ENCODE measurements around the gene NDUFS6. TPM values are rescaled to one million over a fixed set of nuclear protein-coding genes. Genes with fewer than 3 reads are reported as not detected.
"Not testable (repeated sequence)": the region's sequence is repeated elsewhere in the genome, so short reads cannot be mapped to it uniquely, and the experiment has no call there.

The NDUFS6 gene
- total RNA-seq, 1 donor from 2014 or later, result 26.8 TPM

DNA sequence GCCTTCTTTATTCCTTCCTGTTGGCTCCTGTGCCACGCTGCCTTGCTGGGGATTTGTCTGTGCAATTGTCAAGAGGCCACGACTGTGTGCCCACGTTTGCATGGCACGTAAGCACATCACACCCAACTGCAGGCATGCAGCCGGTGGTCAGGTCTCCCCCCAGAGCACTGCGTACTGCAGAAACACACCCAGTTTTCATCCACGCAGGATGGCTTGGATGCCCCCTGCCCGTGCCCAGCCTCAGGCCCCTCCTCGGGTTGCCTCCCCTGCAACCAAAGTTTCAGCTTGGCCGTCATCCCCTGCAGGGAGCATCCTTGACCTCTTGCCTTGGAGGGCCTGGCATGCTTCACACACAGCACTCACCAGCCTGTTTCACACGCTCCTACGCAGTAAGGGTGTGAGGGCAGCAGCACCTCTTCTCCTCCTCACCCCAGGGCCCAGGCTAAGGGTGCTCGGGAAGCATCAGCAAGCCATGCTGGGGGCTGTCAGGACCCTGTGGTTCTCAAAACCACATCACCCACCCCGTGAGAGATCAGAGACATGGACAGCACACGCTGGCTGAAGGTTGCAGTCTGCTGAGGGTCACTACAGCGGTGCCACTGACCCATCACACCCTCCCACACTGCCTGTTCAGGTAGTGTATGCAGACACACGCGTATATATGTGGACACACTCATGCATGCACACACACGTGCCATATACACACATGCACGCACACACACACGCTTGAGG, 4.7 kb upstream of the NDUFS6 start:
- Histone ChIP-seq H3K36me3 (peaks cover 0 to 15% of the 10 kb centered on the region in 2 donors), H3K27me3 (no peaks in the 10 kb centered on the region), H3K27ac (no peak overlapping the region), H3K4me3 (no peak overlapping the region), H3K9me3 (no peaks in the 10 kb centered on the region), H3K4me1 (peaks cover 15% of the 10 kb centered on the region)
- intact Hi-C loops (cut with DNase I), result no loop called here
- TF ChIP-seq POLR2A (IDR thresholded peaks at IDR 0.05) (no peak), POLR2AphosphoS5 (IDR thresholded peaks at IDR 0.05; ENCODE audit: insufficient read depth in 1 of 2, low read depth in 1 of 2) (no peak)
- TF ChIP-seq, protein P1, sequence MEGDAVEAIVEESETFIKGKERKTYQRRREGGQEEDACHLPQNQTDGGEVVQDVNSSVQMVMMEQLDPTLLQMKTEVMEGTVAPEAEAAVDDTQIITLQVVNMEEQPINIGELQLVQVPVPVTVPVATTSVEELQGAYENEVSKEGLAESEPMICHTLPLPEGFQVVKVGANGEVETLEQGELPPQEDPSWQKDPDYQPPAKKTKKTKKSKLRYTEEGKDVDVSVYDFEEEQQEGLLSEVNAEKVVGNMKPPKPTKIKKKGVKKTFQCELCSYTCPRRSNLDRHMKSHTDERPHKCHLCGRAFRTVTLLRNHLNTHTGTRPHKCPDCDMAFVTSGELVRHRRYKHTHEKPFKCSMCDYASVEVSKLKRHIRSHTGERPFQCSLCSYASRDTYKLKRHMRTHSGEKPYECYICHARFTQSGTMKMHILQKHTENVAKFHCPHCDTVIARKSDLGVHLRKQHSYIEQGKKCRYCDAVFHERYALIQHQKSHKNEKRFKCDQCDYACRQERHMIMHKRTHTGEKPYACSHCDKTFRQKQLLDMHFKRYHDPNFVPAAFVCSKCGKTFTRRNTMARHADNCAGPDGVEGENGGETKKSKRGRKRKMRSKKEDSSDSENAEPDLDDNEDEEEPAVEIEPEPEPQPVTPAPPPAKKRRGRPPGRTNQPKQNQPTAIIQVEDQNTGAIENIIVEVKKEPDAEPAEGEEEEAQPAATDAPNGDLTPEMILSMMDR (IDR thresholded peaks at IDR 0.05), result no peak
- DNase-seq (ENCODE audit: extremely low spot score in 2 of 2), result no peak

DNA sequence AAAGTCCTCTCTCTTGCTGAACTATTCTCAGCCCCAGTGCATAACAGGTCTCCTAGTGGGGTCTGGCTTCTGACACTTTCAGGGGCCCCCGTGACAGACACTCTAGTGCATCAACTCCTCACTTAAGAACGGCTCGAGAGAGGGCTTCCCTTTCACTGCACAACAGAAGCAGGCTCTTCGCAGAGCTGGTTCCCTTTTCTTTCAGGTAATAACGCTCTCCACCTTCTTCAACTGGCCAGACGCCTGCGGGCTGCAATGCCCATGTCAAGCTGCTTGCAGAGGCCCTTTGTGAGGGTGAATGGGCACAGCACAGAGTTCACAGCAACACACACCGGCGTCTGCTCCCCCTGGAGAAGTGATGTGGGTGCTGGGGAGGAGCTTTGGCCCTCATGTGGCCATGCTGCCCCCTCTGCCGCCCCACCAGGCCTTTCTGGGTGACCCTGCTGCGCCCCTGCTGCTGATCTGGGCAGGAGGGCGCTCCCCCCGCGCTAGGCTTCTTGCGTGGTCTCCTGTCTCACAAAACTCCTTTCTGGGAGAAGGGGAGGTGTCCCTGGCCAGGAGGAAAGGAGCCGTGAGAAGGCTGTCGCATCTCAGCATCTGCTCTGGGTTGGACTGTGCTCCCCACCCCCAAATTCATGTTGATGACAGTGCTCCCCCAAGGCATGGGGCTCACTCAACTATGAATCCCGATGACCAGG, 4.0 kb upstream of the NDUFS6 start:
- Histone ChIP-seq H3K9me3 (no peaks in the 10 kb centered on the region), H3K27me3 (no peaks in the 10 kb centered on the region), H3K4me3 (no peak overlapping the region), H3K27ac (no peak overlapping the region), H3K4me1 (peaks cover 21% of the 10 kb centered on the region), H3K36me3 (peaks cover 0 to 15% of the 10 kb centered on the region in 2 donors)
- DNase-seq (ENCODE audit: extremely low spot score in 2 of 2), result no peak
- intact Hi-C loops (cut with DNase I), result no loop called here
- TF ChIP-seq, protein P1 (IDR thresholded peaks at IDR 0.05), result no peak
- no peak for TF ChIP-seq POLR2AphosphoS5 (IDR thresholded peaks at IDR 0.05; ENCODE audit: insufficient read depth in 1 of 2, low read depth in 1 of 2)
- TF ChIP-seq POLR2A (IDR thresholded peaks at IDR 0.05), result no peak

DNA sequence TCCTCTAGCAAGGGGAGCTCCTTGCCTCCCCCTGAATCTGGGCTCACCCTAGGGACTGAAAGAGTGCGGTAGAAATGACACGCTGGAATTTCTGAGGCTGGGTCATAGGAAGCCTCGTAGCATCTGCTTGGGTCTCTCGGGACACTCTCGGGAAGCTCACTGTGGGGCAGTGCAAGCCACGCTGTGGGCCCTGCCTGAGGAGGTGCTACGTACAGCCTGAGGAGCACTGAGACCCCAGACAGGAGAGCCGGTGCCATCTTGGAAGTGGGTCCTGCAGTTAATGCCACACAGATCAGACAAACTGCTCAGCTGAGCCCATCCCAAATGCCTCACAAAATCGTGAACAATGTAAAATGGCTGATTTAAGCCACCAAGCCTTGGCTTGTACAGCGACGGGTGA, 3.4 kb upstream of the NDUFS6 start:
- no peak overlapping the region for H3K4me3 ChIP-seq
- H3K4me1 ChIP-seq, result peaks cover 22% of the 10 kb centered on the region
- TF ChIP-seq, protein P1 (IDR thresholded peaks at IDR 0.05), result no peak
- TF ChIP-seq POLR2AphosphoS5 (IDR thresholded peaks at IDR 0.05; ENCODE audit: insufficient read depth in 1 of 2, low read depth in 1 of 2) (no peak), POLR2A (IDR thresholded peaks at IDR 0.05) (no peak)
- intact Hi-C loops (cut with DNase I), result no loop called here
- H3K9me3 ChIP-seq, result no peaks in the 10 kb centered on the region
- no peak for DNase-seq (ENCODE audit: extremely low spot score in 2 of 2)
- peaks cover 0 to 15% of the 10 kb centered on the region in 2 donors for H3K36me3 ChIP-seq
- no peak overlapping the region for H3K27ac ChIP-seq
- no peaks in the 10 kb centered on the region for H3K27me3 ChIP-seq

DNA sequence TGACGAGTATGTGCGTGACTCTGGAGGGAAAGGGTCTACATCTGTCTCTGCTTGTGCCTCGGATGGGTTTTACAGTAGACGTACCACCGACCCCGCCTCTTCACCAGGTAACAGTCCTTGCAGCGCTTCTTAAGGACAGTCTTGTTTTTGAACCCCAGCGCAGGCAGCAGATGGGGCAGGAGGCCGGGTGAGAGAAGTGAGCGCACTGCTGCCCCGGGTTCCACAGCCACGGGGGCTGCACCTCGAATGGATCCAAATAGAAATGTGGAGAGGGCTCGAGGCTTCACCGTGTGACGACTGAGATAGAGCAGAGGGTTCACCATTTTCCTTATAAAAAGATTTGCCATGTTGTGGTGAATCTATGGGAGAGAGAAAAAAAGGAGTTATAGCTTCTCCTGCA, 2.6 kb upstream of the NDUFS6 start:
- DNase-seq (ENCODE audit: extremely low spot score in 2 of 2); H3K27me3 ChIP-seq; H3K9me3 ChIP-seq; intact Hi-C loops (cut with DNase I): not testable (repeated sequence)
- Histone ChIP-seq H3K4me3 (peak overlapping the region; percentile 85 to 91), H3K4me1 (peaks cover 22% of the 10 kb centered on the region), H3K27ac (peak overlapping the region; percentile 83), H3K36me3 (peaks cover 0 to 21% of the 10 kb centered on the region in 2 donors)

DNA sequence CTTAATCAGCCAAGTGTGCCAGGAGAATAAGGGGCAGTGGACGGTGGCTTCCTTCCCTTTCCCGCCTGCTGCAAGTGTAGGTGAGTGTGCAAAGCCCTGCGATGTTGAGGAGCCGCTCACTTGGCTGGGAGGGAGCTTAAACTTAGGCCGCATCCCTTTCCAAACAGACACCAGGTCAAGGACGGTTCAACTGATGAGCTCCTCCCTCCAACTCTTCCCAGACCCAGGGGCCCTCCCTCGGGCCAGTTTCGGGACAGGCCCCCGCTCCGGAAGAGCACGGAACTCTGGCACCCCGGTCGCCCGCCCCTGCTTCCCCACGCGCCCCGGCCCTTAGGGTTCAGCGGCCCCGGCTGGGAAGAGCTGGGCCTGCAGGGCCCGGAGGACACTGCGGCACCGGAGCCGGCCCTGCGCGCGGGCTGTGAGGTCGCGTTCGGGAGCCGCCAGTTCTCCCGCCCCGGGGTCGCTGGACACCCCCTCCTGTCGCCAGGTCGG, 2.1 kb upstream of the NDUFS6 start:
- DNase-seq (ENCODE audit: extremely low spot score in 2 of 2), result no peak
- TF ChIP-seq, protein P1 (IDR thresholded peaks at IDR 0.05), result no peak
- TF ChIP-seq POLR2AphosphoS5 (IDR thresholded peaks at IDR 0.05; ENCODE audit: insufficient read depth in 1 of 2, low read depth in 1 of 2) (no peak), POLR2A (IDR thresholded peaks at IDR 0.05) (no peak)
- peaks cover 0 to 27% of the 10 kb centered on the region in 2 donors for H3K36me3 ChIP-seq
- H3K27ac ChIP-seq, result peak overlapping the region; percentile 83
- H3K4me3 ChIP-seq, result peak overlapping the region; percentile 85 to 91
- H3K4me1 ChIP-seq, result peaks cover 22% of the 10 kb centered on the region
- H3K9me3 ChIP-seq, result no peaks in the 10 kb centered on the region
- intact Hi-C loops (cut with DNase I), result no loop called here
- H3K27me3 ChIP-seq, result no peaks in the 10 kb centered on the region

Data from vagina (tissue), 2 donors.